Natural killer cell (primary cell): ENCODE measurements around the gene NOB1. TPM values are rescaled to one million over a fixed set of nuclear protein-coding genes. Genes with fewer than 3 reads are reported as not detected.
A peak's percentile ranks its signal among the peaks of the same experiment; 100 is the strongest.

Experiments used
- ATAC-seq, 3 donors: fragments of 150-1000 bp in 2 of 3; fragments of 200-7000 bp in 1 of 3; cut with Tn5 transposase; 1 replicate in 1 of 3; 2 replicates in 2 of 3; pipeline ENCODE4 v1.10.0; 2021; ENCODE audit warnings: mild to moderate bottlenecking in 2 of 3, moderate library complexity in 2 of 3
- DNase-seq, 2 donors: peaks; one replicate each; pipeline versions ENCODE4 v3.0.0 to v3.0.0-alpha.2; 2013 to 2021; ENCODE audit warnings: mixed read lengths in 1 of 2
- H3K27ac ChIP-seq: one replicate; pipeline ENCODE4 v1.5.1; 2013; ENCODE audit warnings: mild to moderate bottlenecking, low read length
- H3K27me3 ChIP-seq: one replicate; pipeline ENCODE4 v1.6.1; 2013; ENCODE audit warnings: low read length; ENCODE audit not compliant: control insufficient read depth, insufficient read depth
- H3K36me3 ChIP-seq: one replicate; pipeline ENCODE4 v1.6.1; 2013; ENCODE audit warnings: low read length; ENCODE audit not compliant: control insufficient read depth, insufficient read depth
- H3K4me1 ChIP-seq: one replicate; pipeline ENCODE4 v1.6.1; 2013; ENCODE audit warnings: low read length; ENCODE audit not compliant: control insufficient read depth, insufficient read depth
- H3K4me3 ChIP-seq: one replicate; pipeline ENCODE4 v1.5.1; 2013; ENCODE audit warnings: low read length
- H3K9me3 ChIP-seq: one replicate; pipeline ENCODE4 v1.6.1; 2013; ENCODE audit warnings: low read length; ENCODE audit not compliant: control insufficient read depth, insufficient read depth
- H3K27ac Mint-ChIP-seq, 2 donors: one replicate each; pipeline ENCODE4 v1.8.0; 2022; ENCODE audit warnings: mild to moderate bottlenecking in 2 of 2, mixed read lengths in 2 of 2, moderate library complexity in 1 of 2
- H3K27me3 Mint-ChIP-seq, 2 donors: one replicate each; pipeline ENCODE4 v1.8.0; 2022; ENCODE audit warnings: low read depth in 2 of 2, mixed read lengths in 2 of 2
- H3K36me3 Mint-ChIP-seq: one replicate; pipeline ENCODE4 v1.8.0; 2022; ENCODE audit warnings: mixed read lengths
- H3K4me1 Mint-ChIP-seq, 2 donors: one replicate each; pipeline ENCODE4 v1.8.0; 2022; ENCODE audit warnings: mixed read lengths in 2 of 2
- H3K4me3 Mint-ChIP-seq: one replicate; pipeline ENCODE4 v1.8.0; 2022; ENCODE audit warnings: mild to moderate bottlenecking, moderate library complexity, mixed read lengths
- H3K9me3 Mint-ChIP-seq, 2 donors: one replicate each; pipeline ENCODE4 v1.8.0; 2022; ENCODE audit warnings: mixed read lengths in 2 of 2
- CTCF ChIP-seq: fragments of 200-600 bp; IDR thresholded peaks from one replicate; pipeline ENCODE4 v1.8.0; 2022; ENCODE audit warnings: antibody characterized with exemption
- WGBS: methylation state at CpG from one replicate; pipeline ENCODE4 v1.1.7; 2013; ENCODE audit warnings: missing lambda C conversion rate; ENCODE audit not compliant: insufficient coverage; 5-methylcytosine and 5-hydroxymethylcytosine counted together
- intact Hi-C: fragments of 100-400 bp; cut with micrococcal nuclease; formaldehyde crosslinking; loops from one replicate; pipeline ENCODE4 v1.14.2; 2022
- total RNA-seq, 4 donors: library from RNA; stranded (reverse); fragments of 120-200 nt in 1 of 4; gene quantifications; one replicate each; pipeline versions ENCODE4 v1.2.3 to v1.2.4, GENCODE V29; 2013 to 2022

Gene NOB1
- total RNA-seq, 3 donors from 2014 or later (not counting 1 experiment from before 2014, with no cell fraction given), result 20.9 to 34.4 (median 32.0) TPM

DNA sequence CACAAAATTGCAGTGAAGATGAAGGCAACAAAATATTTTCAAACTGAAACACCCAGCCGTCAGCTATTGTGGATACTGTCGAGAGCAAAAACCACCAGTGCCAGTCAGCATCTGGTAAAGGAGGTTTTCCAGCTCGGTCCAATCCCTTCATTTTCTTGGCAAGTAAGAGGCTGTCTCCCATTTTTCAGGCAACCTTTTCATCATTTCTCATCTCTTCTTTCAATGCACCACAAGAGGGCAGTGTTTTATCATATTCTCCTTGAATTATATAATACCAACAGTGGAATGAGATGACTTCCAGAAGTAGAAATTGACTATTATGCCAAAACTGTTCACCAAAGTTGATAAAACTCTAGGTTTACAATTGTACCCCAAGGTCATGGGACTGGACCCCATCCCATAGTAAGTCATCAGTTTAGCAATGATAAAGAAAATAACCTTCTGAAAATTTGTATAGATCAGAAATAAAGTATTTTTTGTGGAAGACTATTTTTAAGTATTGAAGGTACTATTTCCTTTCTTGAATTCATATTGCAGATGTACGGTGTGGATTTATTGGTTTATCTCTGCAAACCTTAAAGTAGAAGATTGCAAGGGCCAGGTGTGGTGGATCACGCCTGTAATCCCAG lies 45.2 kb downstream of the NOB1 start:
- Histone ChIP-seq H3K4me3 (no peak overlapping the region), H3K27ac (no peak overlapping the region), H3K36me3 (peaks cover 6% of the 10 kb centered on the region), H3K27me3 (no peaks in the 10 kb centered on the region), H3K9me3 (no peaks in the 10 kb centered on the region), H3K4me1 (no peaks in the 10 kb centered on the region)
- Mint-ChIP-seq H3K36me3 (no peaks in the 10 kb centered on the region), H3K27me3 (no peaks in the 10 kb centered on the region), H3K4me3 (no peak overlapping the region), H3K9me3 (no peaks in the 10 kb centered on the region), H3K4me1 (peaks cover 0 to 7% of the 10 kb centered on the region in 2 donors), H3K27ac (peak overlapping the region; percentile 32 to 65)
- ATAC-seq, result peak in 2 of 3 donors; percentile 62 to 70
- peak; percentile 77 for TF ChIP-seq CTCF
- peak in 1 of 2 donors; percentile 81 for DNase-seq
- intact Hi-C loops, result loop anchor here (1.0 to 10.0 kb wide), 2 partner anchors 45 to 945 kb away; partner anchors contain the start of gene NOB1
- 65% methylated on average over 5 of the region's 5 CpGs for WGBS

- Mint-ChIP-seq H3K27ac (peak overlapping the region in 1 of 2 donors; percentile 33), H3K9me3 (no peaks in the 10 kb centered on the region), H3K27me3 (no peaks in the 10 kb centered on the region), H3K4me3 (no peak overlapping the region), H3K36me3 (no peaks in the 10 kb centered on the region), H3K4me1 (peaks cover 0 to 7% of the 10 kb centered on the region in 2 donors)
- Histone ChIP-seq H3K4me1 (no peaks in the 10 kb centered on the region), H3K27ac (no peak overlapping the region), H3K4me3 (no peak overlapping the region), H3K27me3 (no peaks in the 10 kb centered on the region), H3K36me3 (peaks cover 13% of the 10 kb centered on the region), H3K9me3 (no peaks in the 10 kb centered on the region)
- WGBS, result 94% methylated on average over 10 of the region's 10 CpGs
- no peak for TF ChIP-seq CTCF
- ATAC-seq, result no peak
- intact Hi-C loops, result loop anchor here (10.0 kb wide), 1 partner anchor 947 kb away; no protein-coding TSS in a partner anchor
- no peak for DNase-seq
Observed at GRCh38 chr16:69707920-69708683, 46.6 kb downstream of the NOB1 start.

DNA sequence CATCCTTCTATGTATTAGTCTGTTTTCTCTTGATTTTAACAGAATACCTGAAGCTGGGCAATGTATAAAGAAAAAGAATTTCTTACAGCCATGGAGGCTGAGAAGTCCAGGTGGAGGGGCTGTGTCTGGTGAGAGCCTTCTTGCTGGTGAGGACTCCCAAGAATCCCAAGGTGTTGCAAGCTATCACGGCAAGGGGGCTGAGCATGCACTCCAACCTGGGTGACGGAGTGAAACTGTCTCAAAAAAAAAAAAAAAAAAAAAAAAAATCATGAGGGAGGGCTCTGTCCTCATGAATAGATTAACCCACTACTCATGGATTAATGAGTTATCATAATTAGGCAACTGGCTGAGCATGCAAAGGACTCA lies 47.8 kb downstream of the NOB1 start:
- Histone ChIP-seq H3K4me1 (no peaks in the 10 kb centered on the region), H3K36me3 (peaks cover 13% of the 10 kb centered on the region), H3K27ac (no peak overlapping the region), H3K9me3 (no peaks in the 10 kb centered on the region), H3K27me3 (no peaks in the 10 kb centered on the region), H3K4me3 (no peak overlapping the region)
- Mint-ChIP-seq H3K4me3 (no peak overlapping the region), H3K9me3 (no peaks in the 10 kb centered on the region), H3K27ac (no peak overlapping the region), H3K27me3 (no peaks in the 10 kb centered on the region), H3K36me3 (no peaks in the 10 kb centered on the region), H3K4me1 (peaks cover 0 to 7% of the 10 kb centered on the region in 2 donors)
- 80% methylated on average over 1 of the region's 2 CpGs for WGBS
- ATAC-seq (no peak), DNase-seq (no peak)
- TF ChIP-seq CTCF, result no peak
- intact Hi-C loops, result loop anchor here (10.0 kb wide), 1 partner anchor 948 kb away; no protein-coding TSS in a partner anchor
